ENCODE data around the gene CP.

The CP gene

DNA sequence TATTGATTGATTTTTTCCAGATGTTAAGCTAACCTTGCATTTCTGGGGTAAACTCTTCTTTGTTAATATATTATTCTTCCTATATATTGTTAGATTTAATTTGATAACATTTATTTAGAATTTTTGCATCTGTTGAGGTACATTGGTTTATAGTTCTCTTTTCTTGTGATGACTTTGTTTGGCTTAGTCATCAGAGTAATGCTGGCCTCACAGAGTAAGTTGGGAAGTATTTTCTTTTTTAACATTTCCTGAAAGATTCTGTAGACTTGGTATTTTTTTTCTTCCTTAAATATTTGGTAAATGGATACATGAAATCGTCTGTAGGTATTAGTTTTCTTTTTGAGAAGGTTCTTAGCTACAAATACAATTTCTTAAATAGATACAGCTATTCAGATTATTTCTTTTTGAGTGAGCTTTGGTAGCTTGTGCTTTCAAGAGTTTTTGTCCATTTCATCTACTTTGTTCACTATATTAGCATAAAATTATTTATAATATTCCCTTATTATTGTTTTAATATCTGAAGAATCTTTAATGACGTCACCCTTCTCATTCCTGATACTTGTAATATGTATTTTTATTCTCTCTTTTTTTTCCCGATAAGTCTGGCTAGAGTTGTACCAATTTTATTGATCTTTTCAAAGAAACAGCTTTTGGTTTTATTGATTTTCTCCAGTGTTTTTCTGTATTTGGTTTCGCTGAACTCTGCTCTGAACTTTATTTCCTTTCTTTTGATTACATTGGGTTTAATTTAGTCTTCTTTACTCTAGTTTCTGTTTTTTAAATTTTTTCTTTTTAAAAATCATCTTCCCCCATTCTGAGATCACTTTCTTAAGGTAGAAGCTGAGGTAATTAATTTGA is 98.7 kb downstream of the CP start:
- no peaks in the 10 kb centered on the region for H3K9me3 ChIP-seq (ENCODE audit: control insufficient read depth, low read length)
- no peak overlapping the region for H3K4me3 ChIP-seq (ENCODE audit: extremely low read depth, insufficient read depth, low read length, poor library complexity, severe bottlenecking)
- no peaks in the 10 kb centered on the region for H3K4me1 ChIP-seq (ENCODE audit: control insufficient read depth, insufficient read depth, low read length, poor library complexity, severe bottlenecking)
- H3K27ac ChIP-seq (ENCODE audit: low read depth, low read length, severe bottlenecking), result no peak overlapping the region
- H3K36me3 ChIP-seq (ENCODE audit: control insufficient read depth, insufficient read depth, low read length), result no peaks in the 10 kb centered on the region
- no CpG with 5 or more reads among the region's 4 CpGs for WGBS, 2 experiments (ENCODE audit: insufficient coverage in 2 of 2)

Measured in mesodermal cell (in vitro differentiated cells).